Progenitor cell of endocrine pancreas (in vitro differentiated cells): ENCODE measurements around the gene OR9Q1. TPM values are rescaled to one million over a fixed set of nuclear protein-coding genes. Genes with fewer than 3 reads are reported as not detected.
"Not testable (repeated sequence)": the region's sequence is repeated elsewhere in the genome, so short reads cannot be mapped to it uniquely, and the experiment has no call there.

ENCODE experiments used
- DNase-seq: peaks from one replicate; pipeline ENCODE4 v3.0.0; 2021; ENCODE audit warnings: low spot score; ENCODE audit not compliant: unreplicated experiment
- H3K27ac Mint-ChIP-seq: 2 replicates; pipeline ENCODE4 v1.8.0; 2021; ENCODE audit warnings: mild to moderate bottlenecking, moderate library complexity, mixed read lengths
- H3K27me3 Mint-ChIP-seq: 2 replicates; pipeline ENCODE4 v1.8.0; 2021; ENCODE audit warnings: mixed read lengths
- H3K36me3 Mint-ChIP-seq: 2 replicates; pipeline ENCODE4 v1.8.0; 2022; ENCODE audit warnings: mixed read lengths; ENCODE audit not compliant: insufficient read depth
- H3K4me1 Mint-ChIP-seq: 2 replicates; pipeline ENCODE4 v1.8.0; 2021; ENCODE audit warnings: low read depth, mixed read lengths
- H3K4me3 Mint-ChIP-seq: 2 replicates; pipeline ENCODE4 v1.8.0; 2021; ENCODE audit warnings: low read depth, mild to moderate bottlenecking, moderate library complexity, mixed read lengths
- H3K9me3 Mint-ChIP-seq: 2 replicates; pipeline ENCODE4 v1.8.0; 2021; ENCODE audit warnings: low read depth, mixed read lengths
- total RNA-seq: library from RNA; stranded (reverse); gene quantifications from 2 replicates; pipeline ENCODE4 v1.2.1, GENCODE V29; 2021
- TF ChIP-seq, protein P1 (sequence below): fragments of 200-600 bp; sonication (generic); IDR thresholded peaks from one replicate; pipeline ENCODE4 v1.5.0; 2021; ENCODE audit warnings: antibody characterized with exemption, mild to moderate bottlenecking; ENCODE audit not compliant: unreplicated experiment

OR9Q1 gene
- total RNA-seq, 1 donor from 2014 or later, result not detected

DNA sequence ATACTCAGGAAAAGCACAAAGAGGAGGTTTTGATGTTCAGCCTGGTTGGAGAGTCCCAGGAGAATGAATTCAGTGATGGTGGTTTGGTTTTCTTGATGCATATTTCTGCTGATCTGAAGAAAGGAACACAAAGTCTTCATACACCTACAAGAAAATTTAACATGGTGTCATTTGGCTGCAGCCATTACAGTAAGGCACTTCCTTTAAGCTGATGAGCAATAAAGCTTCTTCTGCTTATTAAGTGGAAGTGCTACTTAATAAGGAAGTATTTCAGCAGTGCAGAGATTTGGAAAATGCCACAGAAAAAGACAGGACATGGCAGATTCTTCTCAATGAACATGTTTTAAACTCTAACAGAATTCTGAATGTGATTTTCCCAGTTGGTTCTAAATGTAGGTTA is 180.4 kb downstream of the OR9Q1 start, which contains the start of gene OR1S2:
Gene OR1S2, minus strand, starts transcription at position 101 of the 400 bp plus-strand sequence. Its CDS starts 0 bp downstream, at position 101.
- TF ChIP-seq, protein P1, sequence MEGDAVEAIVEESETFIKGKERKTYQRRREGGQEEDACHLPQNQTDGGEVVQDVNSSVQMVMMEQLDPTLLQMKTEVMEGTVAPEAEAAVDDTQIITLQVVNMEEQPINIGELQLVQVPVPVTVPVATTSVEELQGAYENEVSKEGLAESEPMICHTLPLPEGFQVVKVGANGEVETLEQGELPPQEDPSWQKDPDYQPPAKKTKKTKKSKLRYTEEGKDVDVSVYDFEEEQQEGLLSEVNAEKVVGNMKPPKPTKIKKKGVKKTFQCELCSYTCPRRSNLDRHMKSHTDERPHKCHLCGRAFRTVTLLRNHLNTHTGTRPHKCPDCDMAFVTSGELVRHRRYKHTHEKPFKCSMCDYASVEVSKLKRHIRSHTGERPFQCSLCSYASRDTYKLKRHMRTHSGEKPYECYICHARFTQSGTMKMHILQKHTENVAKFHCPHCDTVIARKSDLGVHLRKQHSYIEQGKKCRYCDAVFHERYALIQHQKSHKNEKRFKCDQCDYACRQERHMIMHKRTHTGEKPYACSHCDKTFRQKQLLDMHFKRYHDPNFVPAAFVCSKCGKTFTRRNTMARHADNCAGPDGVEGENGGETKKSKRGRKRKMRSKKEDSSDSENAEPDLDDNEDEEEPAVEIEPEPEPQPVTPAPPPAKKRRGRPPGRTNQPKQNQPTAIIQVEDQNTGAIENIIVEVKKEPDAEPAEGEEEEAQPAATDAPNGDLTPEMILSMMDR, result no peak
- no peaks in the 10 kb centered on the region for H3K27me3 Mint-ChIP-seq
- peaks cover 7% of the 10 kb centered on the region for H3K9me3 Mint-ChIP-seq
- peaks cover 5% of the 10 kb centered on the region for H3K4me1 Mint-ChIP-seq
- DNase-seq, result no peak
- no peak within 1 kb of the TSS for H3K4me3 Mint-ChIP-seq
- no peaks in the 10 kb centered on the region for H3K36me3 Mint-ChIP-seq
- no peak within 1 kb of the TSS for H3K27ac Mint-ChIP-seq

DNA sequence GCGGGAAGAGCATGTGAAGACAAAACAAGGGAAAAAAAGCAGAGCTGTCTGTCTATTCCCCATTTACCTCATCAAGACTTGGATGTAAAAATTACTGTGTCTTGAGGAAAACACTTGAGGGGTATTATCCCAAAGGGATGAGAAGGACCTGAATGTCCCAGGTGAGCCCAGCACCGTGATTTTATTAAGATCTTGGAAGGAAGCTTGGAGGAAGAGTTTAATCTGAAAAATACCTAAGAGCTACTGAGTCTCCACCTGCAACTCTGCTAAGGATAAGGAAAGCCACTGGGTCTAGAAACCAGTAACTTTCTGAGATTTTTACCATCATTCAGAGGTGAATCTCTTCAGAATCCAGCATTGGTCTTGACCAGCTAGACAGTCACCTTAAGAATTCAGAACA is 188.7 kb downstream of the OR9Q1 start, which contains the start of gene OR1S1:
Gene OR1S1, plus strand, starts transcription at position 301 of the 400 bp plus-strand sequence.
- H3K36me3 Mint-ChIP-seq, H3K9me3 Mint-ChIP-seq, H3K27me3 Mint-ChIP-seq, DNase-seq, H3K27ac Mint-ChIP-seq, H3K4me1 Mint-ChIP-seq, H3K4me3 Mint-ChIP-seq: not testable (repeated sequence)

DNA sequence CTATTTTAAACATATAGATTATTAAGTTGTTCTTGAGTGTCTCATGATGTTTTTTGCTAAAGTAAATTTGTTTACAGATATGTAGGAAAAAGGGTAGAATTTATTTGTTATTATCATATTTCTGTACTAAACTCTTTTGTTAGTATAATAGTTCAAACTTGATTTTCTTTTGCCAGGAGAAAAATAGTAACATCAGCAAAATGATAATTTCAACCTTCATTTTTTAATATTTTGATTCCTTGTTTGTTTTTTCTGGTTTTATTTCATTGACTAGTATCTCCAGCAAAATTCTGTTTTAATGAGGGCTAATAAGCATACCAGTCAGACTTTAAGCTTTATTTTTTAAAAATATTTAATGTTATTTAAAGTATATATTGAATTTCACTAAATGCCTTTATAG is 192.8 kb downstream of the OR9Q1 start:
- TF ChIP-seq, protein P1, result no peak
- no peaks in the 10 kb centered on the region for H3K36me3 Mint-ChIP-seq

DNA sequence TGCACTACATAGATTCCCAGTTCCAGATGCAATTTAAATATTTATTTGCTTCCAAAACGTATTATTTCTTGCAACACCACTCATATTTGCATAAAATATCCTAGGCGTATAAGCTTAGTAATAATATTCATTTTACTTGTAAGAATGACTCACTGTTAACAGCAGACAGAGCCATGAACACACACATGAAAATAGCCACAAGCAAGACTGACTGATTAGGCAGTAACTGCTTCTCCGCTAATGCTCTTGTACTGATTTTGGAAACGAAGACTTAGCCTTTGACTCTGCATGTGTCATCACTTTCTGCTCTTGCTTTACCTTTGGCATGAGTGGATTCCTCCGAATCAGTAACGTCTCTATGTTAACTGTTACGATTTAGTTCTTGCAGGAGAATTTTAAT is 199.0 kb downstream of the OR9Q1 start:
- peaks cover under 1% of the 10 kb centered on the region for H3K9me3 Mint-ChIP-seq
- H3K27me3 Mint-ChIP-seq, result no peaks in the 10 kb centered on the region
- TF ChIP-seq, protein P1, result no peak
- H3K4me3 Mint-ChIP-seq, result no peak overlapping the region
- H3K4me1 Mint-ChIP-seq, result no peaks in the 10 kb centered on the region
- H3K36me3 Mint-ChIP-seq, result no peaks in the 10 kb centered on the region
- no peak overlapping the region for H3K27ac Mint-ChIP-seq
- no peak for DNase-seq

More for the DNA sequence above, 192.8 kb downstream of the OR9Q1 start:
- DNase-seq, result no peak
- Mint-ChIP-seq H3K27ac (no peak overlapping the region), H3K9me3 (no peaks in the 10 kb centered on the region), H3K4me1 (no peaks in the 10 kb centered on the region), H3K27me3 (no peaks in the 10 kb centered on the region), H3K4me3 (no peak overlapping the region)

DNA sequence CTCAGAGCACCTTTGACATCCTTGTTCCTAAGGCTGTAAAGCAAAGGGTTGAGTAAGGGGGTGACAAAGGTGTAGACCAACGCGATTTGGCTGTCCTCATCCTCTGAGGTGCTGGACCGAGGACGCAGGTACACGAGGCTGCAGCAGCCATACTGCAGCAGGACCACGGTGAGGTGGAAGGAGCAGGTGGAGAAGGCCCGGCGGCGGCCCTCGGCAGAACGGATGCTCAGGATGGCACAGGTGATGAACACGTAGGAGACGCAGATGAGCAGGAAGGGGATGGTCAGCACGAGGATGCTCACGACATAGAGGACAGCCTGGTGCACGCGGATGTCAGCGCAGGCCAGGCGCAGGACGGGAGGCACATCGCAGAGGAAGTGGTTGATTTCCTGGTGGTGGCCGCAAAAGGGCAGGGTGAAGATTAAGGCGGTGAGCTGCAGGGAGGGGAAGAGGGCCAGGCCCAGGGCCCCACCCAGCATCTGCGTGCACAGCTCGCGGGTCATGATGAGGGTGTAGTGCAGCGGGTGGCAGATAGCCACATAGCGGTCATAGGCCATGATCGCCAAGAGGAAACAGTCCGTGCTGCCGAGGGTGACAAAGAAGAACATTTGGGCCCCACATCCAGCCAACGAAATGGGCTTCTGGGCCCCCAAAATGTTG is 204.4 kb downstream of the OR9Q1 start:
- no peak for DNase-seq
- Mint-ChIP-seq H3K4me3 (no peak overlapping the region), H3K27me3 (no peaks in the 10 kb centered on the region), H3K27ac (peak overlapping the region; percentile 73), H3K36me3 (no peaks in the 10 kb centered on the region), H3K9me3 (peaks cover 9% of the 10 kb centered on the region), H3K4me1 (no peaks in the 10 kb centered on the region)
- TF ChIP-seq, protein P1, result no peak

Other genes with a start within 250 kb of the OR9Q1 start
- gene OR6Q1, start 7.1 kb downstream of the OR9Q1 start, total RNA-seq, result not detected in 2 replicates
- gene OR9I1, start 101.6 kb downstream of the OR9Q1 start, total RNA-seq, result not detected in 2 replicates
- not detected in 2 replicates for gene OR9Q2, start 165.2 kb downstream of the OR9Q1 start, total RNA-seq
- gene OR1S2, start 180.3 kb downstream of the OR9Q1 start, total RNA-seq, result not detected in 2 replicates
- gene OR1S1, start 188.8 kb downstream of the OR9Q1 start, total RNA-seq, result not detected in 2 replicates
- gene OR10Q1, start 205.0 kb downstream of the OR9Q1 start, total RNA-seq, result not detected in 2 replicates
- gene OR10W1, start 244.4 kb downstream of the OR9Q1 start, total RNA-seq, result not detected in 2 replicates